Activated naive CD4-positive, alpha-beta T cell treated with anti-CD3 and anti-CD28 coated beads for 36 hours (primary cell): ENCODE measurements around the gene HLA-DMB. TPM values are rescaled to one million over a fixed set of nuclear protein-coding genes. Genes with fewer than 3 reads are reported as not detected.

ENCODE experiments used
- CTCF ChIA-PET: fragments of 350-600 bp; sonication (Branson Sonifier 250); formaldehyde crosslinking; loops from one replicate; lab custom pipeline; 2021; ENCODE audit warnings: antibody characterized with exemption; lab: Charles Lee
- DNase-seq: peaks from one replicate; pipeline ENCODE4 v3.0.0-alpha.2; 2020
- H3K27ac Mint-ChIP-seq: one replicate; pipeline ENCODE4 v1.8.0; 2021; ENCODE audit warnings: mild to moderate bottlenecking, mixed read lengths
- H3K27me3 Mint-ChIP-seq: one replicate; pipeline ENCODE4 v1.8.0; 2021; ENCODE audit warnings: low read depth, mixed read lengths
- H3K36me3 Mint-ChIP-seq: one replicate; pipeline ENCODE4 v1.8.0; 2021; ENCODE audit warnings: low read depth, mixed read lengths
- H3K4me1 Mint-ChIP-seq: one replicate; pipeline ENCODE4 v1.8.0; 2021; ENCODE audit warnings: low read depth, mixed read lengths
- H3K4me3 Mint-ChIP-seq: one replicate; pipeline ENCODE4 v1.8.0; 2021; ENCODE audit warnings: mild to moderate bottlenecking, moderate library complexity, mixed read lengths
- H3K9me3 Mint-ChIP-seq: one replicate; pipeline ENCODE4 v1.8.0; 2021; ENCODE audit warnings: mixed read lengths
- intact Hi-C: fragments of 100-400 bp; cut with micrococcal nuclease; formaldehyde crosslinking; loops from one replicate; pipeline ENCODE4 v1.15.1; 2023
- total RNA-seq, 2 experiments: library from RNA; stranded (reverse); gene quantifications; one replicate each; pipeline ENCODE4 v1.2.3, GENCODE V29; 2021

The HLA-DMB gene
- total RNA-seq, 2 experiments from 2014 or later: 0.76 to 1.3 TPM

GRCh38 chr6:32977272-32977952, 36.6 kb upstream of the HLA-DMB start:
- CTCF ChIA-PET: interaction anchor here (1.0 to 3.1 kb wide), 4 partner anchors 9 to 92 kb away, joined by 3 to 9 read pairs (median 5); no protein-coding TSS in a partner anchor
- intact Hi-C loops: loop anchor here (10.0 kb wide), 2 partner anchors 597 to 1153 kb away; partner anchors contain the start of gene HSPA1B
- Mint-ChIP-seq H3K27me3 (no peaks in the 10 kb centered on the region), H3K27ac (peak overlapping the region; percentile 69), H3K36me3 (peaks cover 88% of the 10 kb centered on the region), H3K9me3 (no peaks in the 10 kb centered on the region), H3K4me3 (no peak overlapping the region), H3K4me1 (peaks cover 45% of the 10 kb centered on the region)
- no peak for DNase-seq

DNA sequence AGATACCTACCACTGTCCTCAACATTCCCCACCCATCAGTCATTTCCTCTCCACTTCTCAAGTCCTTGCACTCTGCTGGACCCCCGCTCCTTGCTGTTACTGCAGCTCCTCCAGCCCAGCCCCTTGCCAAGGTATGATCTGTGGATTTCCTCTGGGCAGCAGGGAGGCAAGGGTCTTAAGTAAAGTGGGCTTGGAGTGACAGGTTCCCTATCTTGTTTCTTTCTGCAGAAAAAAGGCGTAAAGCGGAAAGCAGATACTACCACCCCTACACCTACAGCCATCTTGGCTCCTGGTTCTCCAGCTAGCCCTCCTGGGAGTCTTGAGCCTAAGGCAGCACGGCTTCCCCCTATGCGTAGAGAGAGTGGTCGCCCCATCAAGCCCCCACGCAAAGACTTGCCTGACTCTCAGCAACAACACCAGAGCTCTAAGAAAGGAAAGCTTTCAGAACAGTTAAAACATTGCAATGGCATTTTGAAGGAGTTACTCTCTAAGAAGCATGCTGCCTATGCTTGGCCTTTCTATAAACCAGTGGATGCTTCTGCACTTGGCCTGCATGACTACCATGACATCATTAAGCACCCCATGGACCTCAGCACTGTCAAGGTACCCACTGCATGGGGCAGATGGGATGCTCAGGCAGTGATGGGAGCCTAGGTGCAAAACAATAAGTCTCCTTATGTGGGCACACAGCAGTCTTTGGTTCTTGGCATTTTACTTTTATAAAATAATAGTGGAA, 35.7 kb upstream of the HLA-DMB start:
- CTCF ChIA-PET: interaction anchor here (1.3 to 14.5 kb wide), 4 partner anchors 9 to 138 kb away, joined by 4 to 143 read pairs (median 8); partner anchors contain the start of gene TAP2
- H3K9me3 Mint-ChIP-seq: no peaks in the 10 kb centered on the region
- peaks cover 45% of the 10 kb centered on the region for H3K4me1 Mint-ChIP-seq
- H3K27ac Mint-ChIP-seq: peak overlapping the region; percentile 57
- no peak for DNase-seq
- no peaks in the 10 kb centered on the region for H3K27me3 Mint-ChIP-seq
- peak overlapping the region; percentile 93 for H3K4me3 Mint-ChIP-seq
- intact Hi-C loops: loop anchor here (10.0 kb wide), 2 partner anchors 598 to 1152 kb away; partner anchors contain the start of gene HSPA1B
- peaks cover 94% of the 10 kb centered on the region for H3K36me3 Mint-ChIP-seq

- CTCF ChIA-PET: interaction anchor here (1.3 to 14.5 kb wide), 4 partner anchors 10 to 138 kb away, joined by 4 to 143 read pairs (median 8); partner anchors contain the start of gene TAP2
- intact Hi-C loops: loop anchor here (10.0 kb wide), 2 partner anchors 599 to 1151 kb away; partner anchors contain the start of gene HSPA1B
- H3K36me3 Mint-ChIP-seq: peaks cover 99% of the 10 kb centered on the region
- peak overlapping the region; percentile 57 for H3K27ac Mint-ChIP-seq
- peaks cover 45% of the 10 kb centered on the region for H3K4me1 Mint-ChIP-seq
- H3K27me3 Mint-ChIP-seq: no peaks in the 10 kb centered on the region
- H3K9me3 Mint-ChIP-seq: no peaks in the 10 kb centered on the region
- H3K4me3 Mint-ChIP-seq: peak overlapping the region; percentile 93
- DNase-seq: no peak
Measured at GRCh38 chr6:32975886-32976285, 35.1 kb upstream of the HLA-DMB start.

DNA sequence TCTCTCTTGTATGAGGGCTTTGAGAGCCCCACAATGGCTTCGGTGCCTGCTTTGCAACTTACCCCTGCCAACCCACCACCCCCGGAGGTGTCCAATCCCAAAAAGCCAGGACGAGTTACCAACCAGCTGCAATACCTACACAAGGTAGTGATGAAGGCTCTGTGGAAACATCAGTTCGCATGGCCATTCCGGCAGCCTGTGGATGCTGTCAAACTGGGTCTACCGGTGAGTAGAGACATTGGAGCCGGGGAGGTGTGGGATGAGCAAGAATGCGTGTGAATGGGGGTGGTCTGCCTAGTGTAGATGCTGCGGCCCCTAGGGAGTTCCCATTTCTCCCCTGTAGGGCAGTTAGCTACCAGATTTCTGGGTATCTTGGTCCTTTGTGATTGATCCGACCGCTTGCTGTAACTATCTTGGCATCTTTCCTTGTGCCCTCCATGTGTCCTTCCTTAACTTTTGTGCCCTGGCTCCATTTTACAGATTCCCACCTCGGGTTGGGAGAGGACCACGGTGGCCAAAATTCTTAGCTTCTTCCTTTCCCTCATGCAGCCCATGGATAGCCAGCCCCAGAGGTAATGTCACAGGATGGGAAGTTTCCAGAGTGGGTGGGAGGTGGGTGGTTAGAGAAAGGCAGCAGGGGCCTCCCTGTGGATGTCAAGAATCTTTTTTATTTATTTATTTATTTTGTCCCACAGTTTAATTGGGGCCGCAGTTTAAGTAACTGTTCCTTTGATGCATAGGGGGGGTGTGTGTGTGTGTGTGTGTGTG, 33.9 kb upstream of the HLA-DMB start:
- H3K4me1 Mint-ChIP-seq: peaks cover 43% of the 10 kb centered on the region
- intact Hi-C loops: loop anchor here (5.0 to 10.0 kb wide), 4 partner anchors 338 to 1150 kb away; partner anchors contain the start of genes AGPAT1, HSPA1B, RNF5 and TAPBP

DNA sequence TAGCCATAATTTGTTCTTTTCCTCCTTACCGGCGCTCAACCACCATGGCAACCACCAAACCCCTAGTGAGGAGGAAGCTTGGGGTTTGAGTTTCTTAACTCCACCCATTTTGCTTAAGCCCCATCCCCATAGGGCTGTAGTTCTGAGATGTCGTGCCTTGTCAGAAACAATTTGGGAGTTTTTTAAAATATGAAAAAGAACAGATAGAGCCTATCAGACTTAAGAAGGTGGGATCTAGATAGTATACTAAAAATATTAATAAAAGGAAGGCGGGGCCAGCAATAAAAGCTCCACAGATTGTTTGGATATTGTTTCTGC, 33.1 kb upstream of the HLA-DMB start:
- Mint-ChIP-seq H3K4me3 (peak overlapping the region; percentile 93), H3K4me1 (peaks cover 41% of the 10 kb centered on the region), H3K27me3 (no peaks in the 10 kb centered on the region), H3K36me3 (peaks cover 92% of the 10 kb centered on the region), H3K27ac (peak overlapping the region; percentile 100), H3K9me3 (no peaks in the 10 kb centered on the region)
- CTCF ChIA-PET: interaction anchor here (0.6 to 14.5 kb wide), 6 partner anchors 12 to 136 kb away, joined by 3 to 167 read pairs (median 47); partner anchors contain the start of genes HLA-DMA and TAP2
- intact Hi-C loops: loop anchor here (5.0 to 10.0 kb wide), 4 partner anchors 338 to 1149 kb away; partner anchors contain the start of genes AGPAT1, HSPA1B, RNF5 and TAPBP
- peak; percentile 52 for DNase-seq

More for the DNA sequence above, 33.9 kb upstream of the HLA-DMB start:
- H3K36me3 Mint-ChIP-seq: peaks cover 96% of the 10 kb centered on the region
- peak overlapping the region; percentile 100 for H3K27ac Mint-ChIP-seq
- H3K4me3 Mint-ChIP-seq: peak overlapping the region; percentile 93
- H3K27me3 Mint-ChIP-seq: no peaks in the 10 kb centered on the region
- CTCF ChIA-PET: interaction anchor here (0.6 to 14.5 kb wide), 5 partner anchors 11 to 136 kb away, joined by 3 to 143 read pairs (median 4); partner anchors contain the start of genes HLA-DMA and TAP2
- DNase-seq: no peak
- no peaks in the 10 kb centered on the region for H3K9me3 Mint-ChIP-seq

- Mint-ChIP-seq H3K36me3 (peaks cover 86% of the 10 kb centered on the region), H3K4me3 (peak overlapping the region; percentile 93), H3K27me3 (no peaks in the 10 kb centered on the region), H3K4me1 (peaks cover 36% of the 10 kb centered on the region), H3K27ac (peak overlapping the region; percentile 100), H3K9me3 (no peaks in the 10 kb centered on the region)
- DNase-seq: peak; percentile 73
- CTCF ChIA-PET: interaction anchor here (1.4 to 14.5 kb wide), 5 partner anchors 12 to 135 kb away, joined by 3 to 167 read pairs (median 90); partner anchors contain the start of genes HLA-DMA, HLA-DMB and TAP2
- intact Hi-C loops: loop anchor here (1.0 to 10.0 kb wide), 5 partner anchors 11 to 1149 kb away; partner anchors contain the start of genes AGPAT1, HSPA1B, RNF5 and TAPBP
Measured at GRCh38 chr6:32973144-32974015, 32.6 kb upstream of the HLA-DMB start.

GRCh38 chr6:32972353-32973143, 31.7 kb upstream of the HLA-DMB start:
- Mint-ChIP-seq H3K27me3 (no peaks in the 10 kb centered on the region), H3K36me3 (peaks cover 80% of the 10 kb centered on the region), H3K9me3 (no peaks in the 10 kb centered on the region), H3K4me1 (peaks cover 28% of the 10 kb centered on the region), H3K27ac (peak overlapping the region; percentile 100), H3K4me3 (peak overlapping the region; percentile 93)
- peak; percentile 50 for DNase-seq
- CTCF ChIA-PET: interaction anchor here (1.7 to 14.5 kb wide), 6 partner anchors 13 to 134 kb away, joined by 4 to 167 read pairs (median 55); partner anchors contain the start of genes HLA-DMA, HLA-DMB and TAP2
- intact Hi-C loops: loop anchor here (1.0 to 10.0 kb wide), 6 partner anchors 12 to 1148 kb away; partner anchors contain the start of genes AGPAT1, HSPA1B, PSMB8 and RNF5

DNA sequence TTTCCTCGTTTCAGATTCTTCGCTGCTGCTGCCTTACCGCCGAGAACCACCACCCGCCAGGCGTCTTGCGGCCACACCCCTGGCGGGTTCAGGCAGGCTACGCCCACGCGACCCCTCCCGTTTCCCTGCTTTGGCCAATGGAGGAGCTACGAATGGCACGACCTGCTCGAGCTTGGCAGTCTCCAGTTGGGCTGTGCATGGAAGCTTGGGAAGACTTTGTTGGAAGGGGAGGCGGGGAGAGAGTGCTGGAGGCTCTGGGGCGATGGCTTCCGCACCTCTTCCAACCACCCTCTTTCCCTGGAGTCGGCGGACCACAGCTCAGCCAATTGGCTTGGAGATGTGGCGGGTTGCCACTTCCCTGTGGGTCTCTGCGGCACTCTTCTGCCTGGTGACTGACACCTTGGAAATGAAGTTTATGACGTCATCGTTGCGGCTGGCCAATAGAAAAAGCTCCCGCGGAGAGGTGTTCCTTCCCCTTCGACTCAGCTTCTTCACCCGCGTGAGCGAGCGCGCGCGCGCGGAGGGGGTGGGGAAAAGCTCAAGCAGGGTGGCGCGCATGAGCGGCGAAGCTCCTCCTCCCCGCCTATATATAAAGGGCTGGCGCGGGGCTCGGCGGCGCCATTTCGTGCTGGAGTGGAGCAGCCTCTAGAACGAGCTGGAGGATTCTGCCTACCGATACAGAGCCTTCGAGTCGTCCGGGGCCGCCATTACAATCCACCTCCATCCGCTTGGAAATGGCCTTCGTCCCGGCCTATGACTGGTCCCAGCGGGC, 30.9 kb upstream of the HLA-DMB start:
- Mint-ChIP-seq H3K27ac (peak overlapping the region; percentile 100), H3K4me1 (peaks cover 24% of the 10 kb centered on the region), H3K9me3 (no peaks in the 10 kb centered on the region), H3K36me3 (peaks cover 75% of the 10 kb centered on the region), H3K4me3 (peak overlapping the region; percentile 93), H3K27me3 (no peaks in the 10 kb centered on the region)
- DNase-seq: peak; percentile 100
- intact Hi-C loops: loop anchor here (1.0 to 10.0 kb wide), 9 partner anchors 127 to 1233 kb away; partner anchors contain the start of genes AGPAT1, CUTA, HSPA1B and PSMB8
- CTCF ChIA-PET: interaction anchor here (0.6 to 14.5 kb wide), 10 partner anchors 14 to 133 kb away, joined by 3 to 167 read pairs (median 8); partner anchors contain the start of genes HLA-DMA, HLA-DMB, PSMB9 and TAP1

DNA sequence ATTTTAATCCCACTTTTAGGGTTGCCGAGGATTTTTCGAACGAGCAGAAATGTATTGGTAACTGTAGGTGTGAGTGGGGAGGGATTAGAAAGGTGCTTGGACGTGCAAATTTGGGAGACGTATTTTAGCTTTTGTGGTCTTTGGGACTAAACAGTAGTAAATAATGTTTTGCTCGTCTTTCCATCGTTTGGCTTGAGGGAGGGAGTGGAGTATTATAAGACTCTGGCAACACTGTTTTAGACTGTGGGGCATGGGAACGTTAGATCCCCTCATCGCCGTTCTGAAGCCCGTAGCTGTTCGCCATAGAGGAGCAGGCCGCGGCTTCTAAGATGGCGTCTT, 30.4 kb upstream of the HLA-DMB start:
- peak overlapping the region; percentile 93 for H3K4me3 Mint-ChIP-seq
- H3K27me3 Mint-ChIP-seq: no peaks in the 10 kb centered on the region
- CTCF ChIA-PET: interaction anchor here (0.8 to 14.5 kb wide), 8 partner anchors 15 to 133 kb away, joined by 3 to 167 read pairs (median 15); partner anchors contain the start of genes HLA-DMA, HLA-DMB and TAP2
- peak overlapping the region; percentile 100 for H3K27ac Mint-ChIP-seq
- intact Hi-C loops: loop anchor here (1.0 to 10.0 kb wide), 8 partner anchors 230 to 1232 kb away; partner anchors contain the start of genes AGPAT1, CUTA, HSPA1B and RNF5
- no peaks in the 10 kb centered on the region for H3K9me3 Mint-ChIP-seq
- no peak for DNase-seq
- peaks cover 69% of the 10 kb centered on the region for H3K36me3 Mint-ChIP-seq
- peaks cover 24% of the 10 kb centered on the region for H3K4me1 Mint-ChIP-seq
